Caco-2 (cell line): ENCODE measurements around the gene FBXL7. TPM values are rescaled to one million over a fixed set of nuclear protein-coding genes. Genes with fewer than 3 reads are reported as not detected.

Experiments
- BruUV-seq: library from RNA; stranded (reverse); fragments of 400-500 nt; replicated peaks from 2 replicates; lab custom pipeline; 2021; lab: Mats Ljungman, UMichigan
- CTCF ChIA-PET: fragments of 300-600 bp; sonication (Branson Sonifier 250); formaldehyde crosslinking; loops from one replicate; lab custom pipeline; 2022; ENCODE audit warnings: antibody characterized with exemption; lab: Charles Lee
- POLR2A ChIA-PET: fragments of 300-600 bp; sonication (Branson Sonifier 250); formaldehyde crosslinking; loops from one replicate; lab custom pipeline; 2022; ENCODE audit warnings: antibody characterized with exemption; lab: Charles Lee
- DNase-seq, 2 experiments: peaks; one replicate each; pipeline versions ENCODE4 v3.0.0 to v3.0.0-alpha.2; 2020 to 2022
- H3K27me3 ChIP-seq: replicated peaks from 2 replicates; pipeline ENCODE4 v1.6.0; 2011; ENCODE audit warnings: low read length; ENCODE audit not compliant: control insufficient read depth, insufficient read depth
- H3K36me3 ChIP-seq: 2 replicates; pipeline ENCODE4 v1.5.1; 2011; ENCODE audit warnings: low read length; ENCODE audit not compliant: control insufficient read depth, insufficient read depth
- H3K4me1 ChIP-seq: fragments of 250-450 bp; sonication (Bioruptor Pico); 2 replicates; pipeline ENCODE4 v1.5.1; 2020; ENCODE audit warnings: mild to moderate bottlenecking
- H3K4me3 ChIP-seq: 2 replicates; pipeline ENCODE4 v1.5.1; 2011; ENCODE audit warnings: low read depth, mild to moderate bottlenecking, control low read depth, low read length
- H3K9me3 ChIP-seq: fragments of 250-450 bp; sonication (Bioruptor Pico); 2 replicates; pipeline ENCODE4 v1.5.1; 2020; ENCODE audit warnings: mild to moderate bottlenecking, moderate library complexity
- H3K27ac Mint-ChIP-seq: one replicate; pipeline ENCODE4 v1.8.0; 2022; ENCODE audit warnings: mixed read lengths; ENCODE audit not compliant: unreplicated experiment
- H3K27me3 Mint-ChIP-seq: one replicate; pipeline ENCODE4 v1.8.0; 2022; ENCODE audit warnings: mixed read lengths; ENCODE audit not compliant: insufficient read depth, unreplicated experiment
- H3K36me3 Mint-ChIP-seq: one replicate; pipeline ENCODE4 v1.8.0; 2022; ENCODE audit warnings: mild to moderate bottlenecking, mixed read lengths; ENCODE audit not compliant: insufficient read depth, unreplicated experiment
- H3K4me1 Mint-ChIP-seq: one replicate; pipeline ENCODE4 v1.8.0; 2022; ENCODE audit warnings: low read depth, mixed read lengths; ENCODE audit not compliant: unreplicated experiment
- H3K4me3 Mint-ChIP-seq: one replicate; pipeline ENCODE4 v1.8.0; 2022; ENCODE audit warnings: mild to moderate bottlenecking, moderate library complexity, mixed read lengths; ENCODE audit not compliant: unreplicated experiment
- H3K9me3 Mint-ChIP-seq: one replicate; pipeline ENCODE4 v1.8.0; 2022; ENCODE audit warnings: mixed read lengths; ENCODE audit not compliant: unreplicated experiment
- CTCF ChIP-seq, 2 experiments: fragments of 200-600 bp in 1 of 2; IDR thresholded peaks; 1 replicate in 1 of 2; 2 replicates in 1 of 2; pipeline versions ENCODE4 v1.5.1 to v1.8.0; 2011 to 2022; ENCODE audit warnings: antibody characterized with exemption in 1 of 2, control low read depth in 1 of 2, inconsistent platforms in 1 of 2, low read depth in 1 of 2, low read length in 1 of 2, mild to moderate bottlenecking in 1 of 2, moderate library complexity in 1 of 2; ENCODE audit not compliant: insufficient read depth in 1 of 2, severe bottlenecking in 1 of 2, unreplicated experiment in 1 of 2
- intact Hi-C: fragments of 100-400 bp; cut with micrococcal nuclease; formaldehyde crosslinking; loops from one replicate; pipeline ENCODE4 v1.10.0; 2022; ENCODE audit not compliant: unreplicated experiment
- total RNA-seq: library from RNA; stranded (reverse); gene quantifications from 2 replicates; pipeline ENCODE4 v1.2.3, GENCODE V29; 2022

The FBXL7 gene
- total RNA-seq, 1 experiment from 2014 or later: not detected

DNA sequence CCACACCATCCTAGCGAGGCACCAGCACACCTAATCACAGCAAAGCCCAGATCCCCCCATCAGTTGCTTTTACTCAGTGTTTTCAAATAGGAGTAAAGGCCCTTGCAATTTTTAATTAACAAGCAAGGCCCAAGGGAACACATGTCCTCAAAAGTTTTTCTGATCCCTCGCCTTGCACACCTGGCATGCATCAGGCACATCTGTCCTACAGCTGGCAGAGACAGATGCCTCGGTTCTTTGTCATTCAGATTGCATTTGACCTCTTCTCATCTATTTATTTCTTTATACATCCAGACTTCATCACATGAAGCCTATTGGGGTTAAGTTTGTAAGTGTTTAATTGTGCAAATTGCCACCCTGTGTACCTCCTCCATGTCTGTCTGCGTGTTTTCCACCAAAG lies 438.2 kb downstream of the FBXL7 start:
- H3K9me3 Mint-ChIP-seq: no peaks in the 10 kb centered on the region
- no peaks in the 10 kb centered on the region for H3K4me1 Mint-ChIP-seq
- DNase-seq: no peak
- Histone ChIP-seq H3K36me3 (no peaks in the 10 kb centered on the region), H3K4me1 (no peaks in the 10 kb centered on the region), H3K9me3 (no peaks in the 10 kb centered on the region), H3K27me3 (no peaks in the 10 kb centered on the region), H3K4me3 (no peak overlapping the region)
- no peak overlapping the region for H3K4me3 Mint-ChIP-seq
- no TSS peak for BruUV-seq
- no peak overlapping the region for H3K27ac Mint-ChIP-seq
- TF ChIP-seq CTCF (IDR thresholded peaks at IDR 0.05; ENCODE audit: insufficient read depth in 1 of 2, low read depth in 1 of 2, low read length in 1 of 2, severe bottlenecking in 1 of 2, unreplicated experiment in 1 of 2): no peak
- intact Hi-C loops: no loop called here
- no peaks in the 10 kb centered on the region for H3K36me3 Mint-ChIP-seq
- POLR2A ChIA-PET: no interaction called here
- CTCF ChIA-PET: no interaction called here
- peaks cover 5% of the 10 kb centered on the region for H3K27me3 Mint-ChIP-seq

GRCh38 chr5:15938961-15939360 lies 439.0 kb downstream of the FBXL7 start:
- H3K4me3 ChIP-seq: no peak overlapping the region
- H3K4me3 Mint-ChIP-seq: no peak overlapping the region
- H3K36me3 ChIP-seq: no peaks in the 10 kb centered on the region
- no TSS peak for BruUV-seq
- H3K27ac Mint-ChIP-seq: no peak overlapping the region
- intact Hi-C loops: no loop called here
- POLR2A ChIA-PET: interaction anchor here (0.6 kb wide), 1 partner anchor 104 kb away, joined by 3 read pairs; no protein-coding TSS in a partner anchor
- no peaks in the 10 kb centered on the region for H3K36me3 Mint-ChIP-seq
- no peaks in the 10 kb centered on the region for H3K4me1 ChIP-seq
- no peak for TF ChIP-seq CTCF (IDR thresholded peaks at IDR 0.05; ENCODE audit: insufficient read depth in 1 of 2, low read depth in 1 of 2, low read length in 1 of 2, severe bottlenecking in 1 of 2, unreplicated experiment in 1 of 2)
- no peaks in the 10 kb centered on the region for H3K27me3 ChIP-seq
- no peaks in the 10 kb centered on the region for H3K27me3 Mint-ChIP-seq
- no peaks in the 10 kb centered on the region for H3K9me3 Mint-ChIP-seq
- no peak for DNase-seq
- H3K4me1 Mint-ChIP-seq: no peaks in the 10 kb centered on the region
- CTCF ChIA-PET: no interaction called here
- no peaks in the 10 kb centered on the region for H3K9me3 ChIP-seq

- no TSS peak for BruUV-seq
Measured at GRCh38 chr5:15940905-15941304, 440.9 kb downstream of the FBXL7 start.

More at GRCh38 chr5:15940905-15941304, 440.9 kb downstream of the FBXL7 start:
- Mint-ChIP-seq H3K4me3 (no peak overlapping the region), H3K36me3 (no peaks in the 10 kb centered on the region), H3K4me1 (no peaks in the 10 kb centered on the region), H3K9me3 (no peaks in the 10 kb centered on the region), H3K27me3 (no peaks in the 10 kb centered on the region), H3K27ac (no peak overlapping the region)
- no peaks in the 10 kb centered on the region for H3K36me3 ChIP-seq
- TF ChIP-seq CTCF (IDR thresholded peaks at IDR 0.05; ENCODE audit: insufficient read depth in 1 of 2, low read depth in 1 of 2, low read length in 1 of 2, severe bottlenecking in 1 of 2, unreplicated experiment in 1 of 2): no peak
- no peaks in the 10 kb centered on the region for H3K27me3 ChIP-seq
- no peaks in the 10 kb centered on the region for H3K9me3 ChIP-seq
- H3K4me3 ChIP-seq: no peak overlapping the region
- intact Hi-C loops: no loop called here
- H3K4me1 ChIP-seq: no peaks in the 10 kb centered on the region
- ChIA-PET CTCF (no interaction called here), POLR2A (no interaction called here)
- DNase-seq: no peak
